ENCODE data around the gene ATP2C1.

GRCh38 chr3:130854208-130854864 is 39.5 kb upstream of the ATP2C1 start:
- no peak for TF ChIP-seq CTCF (IDR thresholded peaks at IDR 0.05)
- TF ChIP-seq EZH2 (IDR thresholded peaks at IDR 0.05), result no peak
- no peak for TF ChIP-seq EZH2phosphoT487 (IDR thresholded peaks at IDR 0.05)
